Right atrium auricular region (tissue), 2 donors: ENCODE data around the gene UBL7. TPM values are rescaled to one million over a fixed set of nuclear protein-coding genes. Genes with fewer than 3 reads are reported as not detected.

ENCODE experiments used
- DNase-seq: peaks from one replicate; pipeline ENCODE4 v3.0.0-alpha.2; 2019; ENCODE audit warnings: low spot score
- H3K27ac ChIP-seq, 2 donors: fragments of 200-600 bp; sonication (generic); 1 replicate in 1 of 2; 2 replicates in 1 of 2; pipeline ENCODE4 v1.5.1; 2016 to 2019
- H3K27me3 ChIP-seq, 2 donors: fragments of 200-600 bp; sonication (generic); one replicate each; pipeline versions ENCODE4 v1.5.1 to v1.6.0; 2017 to 2019
- H3K36me3 ChIP-seq: fragments of 200-600 bp; sonication (generic); one replicate; pipeline ENCODE4 v1.5.1; 2016
- H3K4me1 ChIP-seq, 2 donors: fragments of 200-600 bp; sonication (generic); one replicate each; pipeline versions ENCODE4 v1.5.1 to v1.6.0; 2017 to 2019
- H3K4me3 ChIP-seq, 2 donors: fragments of 200-600 bp; sonication (generic); 1 replicate in 1 of 2; 2 replicates in 1 of 2; pipeline ENCODE4 v1.5.1; 2017 to 2019; ENCODE audit warnings: mild to moderate bottlenecking in 1 of 2, moderate library complexity in 1 of 2
- H3K9me3 ChIP-seq, 2 donors: fragments of 200-600 bp; sonication (generic); one replicate each; pipeline ENCODE4 v1.5.1; 2019
- CTCF ChIP-seq, 2 donors: fragments of 200-600 bp; sonication (generic); IDR thresholded peaks; one replicate each; pipeline ENCODE4 v1.5.1; 2019; ENCODE audit warnings: antibody characterized with exemption in 2 of 2
- total RNA-seq, 2 donors: library from RNA; depleted of rRNA; stranded (reverse); fragments of >200 nt; gene quantifications; one replicate each; pipeline ENCODE4 v1.1.0, GENCODE V29; 2016

The UBL7 gene
- total RNA-seq, 2 donors from 2014 or later = 65.4 to 68.2 TPM

GRCh38 chr15:74406992-74407705 lies 53.8 kb downstream of the UBL7 start:
- H3K4me3 ChIP-seq = no peak overlapping the region
- H3K36me3 ChIP-seq = no peaks in the 10 kb centered on the region
- H3K27ac ChIP-seq = no peak overlapping the region
- no peaks in the 10 kb centered on the region for H3K27me3 ChIP-seq
- peaks cover 0 to 13% of the 10 kb centered on the region in 2 donors for H3K4me1 ChIP-seq
- DNase-seq = no peak
- no peak for TF ChIP-seq CTCF (IDR thresholded peaks at IDR 0.05)
- H3K9me3 ChIP-seq = no peaks in the 10 kb centered on the region

GRCh38 chr15:74406517-74406916 lies 54.4 kb downstream of the UBL7 start:
- H3K36me3 ChIP-seq = no peaks in the 10 kb centered on the region
- H3K27ac ChIP-seq = no peak overlapping the region
- H3K27me3 ChIP-seq = no peaks in the 10 kb centered on the region
- H3K9me3 ChIP-seq = no peaks in the 10 kb centered on the region
- no peak for TF ChIP-seq CTCF (IDR thresholded peaks at IDR 0.05)
- no peak overlapping the region for H3K4me3 ChIP-seq
- H3K4me1 ChIP-seq = peaks cover 0 to 13% of the 10 kb centered on the region in 2 donors
- DNase-seq = no peak

GRCh38 chr15:74405823-74406222 lies 55.1 kb downstream of the UBL7 start:
- no peak for DNase-seq

GRCh38 chr15:74403991-74404563 lies 56.9 kb downstream of the UBL7 start:
- TF ChIP-seq CTCF (IDR thresholded peaks at IDR 0.05) = no peak
- Histone ChIP-seq H3K36me3 (no peaks in the 10 kb centered on the region), H3K27me3 (no peaks in the 10 kb centered on the region), H3K4me3 (no peak overlapping the region), H3K27ac (no peak overlapping the region), H3K4me1 (peaks cover 0 to 13% of the 10 kb centered on the region in 2 donors), H3K9me3 (no peaks in the 10 kb centered on the region)
- DNase-seq = no peak

More at GRCh38 chr15:74405823-74406222, 55.1 kb downstream of the UBL7 start:
- Histone ChIP-seq H3K4me1 (peaks cover 0 to 13% of the 10 kb centered on the region in 2 donors), H3K27me3 (no peaks in the 10 kb centered on the region), H3K36me3 (no peaks in the 10 kb centered on the region), H3K4me3 (no peak overlapping the region), H3K9me3 (no peaks in the 10 kb centered on the region), H3K27ac (no peak overlapping the region)
- no peak for TF ChIP-seq CTCF (IDR thresholded peaks at IDR 0.05)

GRCh38 chr15:74403588-74403919 lies 57.4 kb downstream of the UBL7 start:
- no peaks in the 10 kb centered on the region for H3K9me3 ChIP-seq
- no peak for TF ChIP-seq CTCF (IDR thresholded peaks at IDR 0.05)
- no peaks in the 10 kb centered on the region for H3K27me3 ChIP-seq
- H3K4me1 ChIP-seq = peaks cover 0 to 13% of the 10 kb centered on the region in 2 donors
- H3K4me3 ChIP-seq = no peak overlapping the region
- no peak for DNase-seq
- H3K27ac ChIP-seq = no peak overlapping the region
- H3K36me3 ChIP-seq = no peaks in the 10 kb centered on the region
